ENCODE results near the gene QSOX2. TPM values are rescaled to one million over a fixed set of nuclear protein-coding genes. Genes with fewer than 3 reads are reported as not detected.

QSOX2 gene
- total RNA-seq, 2 donors from 2014 or later, result 7.2 to 13.5 TPM

GRCh38 chr9:136208675-136209074 is 36.9 kb downstream of the QSOX2 start:
- ATAC-seq (ENCODE audit: insufficient number of reproducible peaks, low FRiP score, low read depth) (no peak), DNase-seq (ENCODE audit: low spot score) (no peak)
- TF ChIP-seq, protein P1, sequence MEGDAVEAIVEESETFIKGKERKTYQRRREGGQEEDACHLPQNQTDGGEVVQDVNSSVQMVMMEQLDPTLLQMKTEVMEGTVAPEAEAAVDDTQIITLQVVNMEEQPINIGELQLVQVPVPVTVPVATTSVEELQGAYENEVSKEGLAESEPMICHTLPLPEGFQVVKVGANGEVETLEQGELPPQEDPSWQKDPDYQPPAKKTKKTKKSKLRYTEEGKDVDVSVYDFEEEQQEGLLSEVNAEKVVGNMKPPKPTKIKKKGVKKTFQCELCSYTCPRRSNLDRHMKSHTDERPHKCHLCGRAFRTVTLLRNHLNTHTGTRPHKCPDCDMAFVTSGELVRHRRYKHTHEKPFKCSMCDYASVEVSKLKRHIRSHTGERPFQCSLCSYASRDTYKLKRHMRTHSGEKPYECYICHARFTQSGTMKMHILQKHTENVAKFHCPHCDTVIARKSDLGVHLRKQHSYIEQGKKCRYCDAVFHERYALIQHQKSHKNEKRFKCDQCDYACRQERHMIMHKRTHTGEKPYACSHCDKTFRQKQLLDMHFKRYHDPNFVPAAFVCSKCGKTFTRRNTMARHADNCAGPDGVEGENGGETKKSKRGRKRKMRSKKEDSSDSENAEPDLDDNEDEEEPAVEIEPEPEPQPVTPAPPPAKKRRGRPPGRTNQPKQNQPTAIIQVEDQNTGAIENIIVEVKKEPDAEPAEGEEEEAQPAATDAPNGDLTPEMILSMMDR (IDR thresholded peaks at IDR 0.05), result no peak
- no peak overlapping the region for H3K27ac ChIP-seq
- peaks cover 9% of the 10 kb centered on the region for H3K36me3 ChIP-seq
- H3K9me3 ChIP-seq, result no peaks in the 10 kb centered on the region
- no peak overlapping the region for H3K4me3 ChIP-seq
- H3K27me3 ChIP-seq (replicated peaks; ENCODE audit: insufficient read depth), result peaks cover 11% of the 10 kb centered on the region
- H3K4me1 ChIP-seq (ENCODE audit: control insufficient read depth in 1 of 2, low read depth in 2 of 2), result no peaks in the 10 kb centered on the region

- peaks cover 4% of the 10 kb centered on the region for H3K36me3 ChIP-seq
- no peak overlapping the region for H3K27ac ChIP-seq
Observed at GRCh38 chr9:136207616-136208015, 38.0 kb downstream of the QSOX2 start.

GRCh38 chr9:136206602-136207275 is 38.9 kb downstream of the QSOX2 start:
- Histone ChIP-seq H3K9me3 (no peaks in the 10 kb centered on the region), H3K27me3 (replicated peaks; ENCODE audit: insufficient read depth) (peaks cover 20% of the 10 kb centered on the region), H3K27ac (no peak overlapping the region), H3K36me3 (peaks cover 2% of the 10 kb centered on the region), H3K4me3 (no peak overlapping the region), H3K4me1 (ENCODE audit: control insufficient read depth in 1 of 2, low read depth in 2 of 2) (no peaks in the 10 kb centered on the region)
- TF ChIP-seq, protein P1 (IDR thresholded peaks at IDR 0.05), result no peak
- no peak for ATAC-seq (ENCODE audit: insufficient number of reproducible peaks, low FRiP score, low read depth)
- no peak for DNase-seq (ENCODE audit: low spot score)

More at GRCh38 chr9:136207616-136208015, 38.0 kb downstream of the QSOX2 start:
- no peak overlapping the region for H3K4me3 ChIP-seq
- TF ChIP-seq, protein P1 (IDR thresholded peaks at IDR 0.05), result no peak
- H3K9me3 ChIP-seq, result no peaks in the 10 kb centered on the region
- no peaks in the 10 kb centered on the region for H3K4me1 ChIP-seq (ENCODE audit: control insufficient read depth in 1 of 2, low read depth in 2 of 2)
- DNase-seq (ENCODE audit: low spot score) (no peak), ATAC-seq (ENCODE audit: insufficient number of reproducible peaks, low FRiP score, low read depth) (no peak)
- H3K27me3 ChIP-seq (replicated peaks; ENCODE audit: insufficient read depth), result peaks cover 14% of the 10 kb centered on the region

DNA sequence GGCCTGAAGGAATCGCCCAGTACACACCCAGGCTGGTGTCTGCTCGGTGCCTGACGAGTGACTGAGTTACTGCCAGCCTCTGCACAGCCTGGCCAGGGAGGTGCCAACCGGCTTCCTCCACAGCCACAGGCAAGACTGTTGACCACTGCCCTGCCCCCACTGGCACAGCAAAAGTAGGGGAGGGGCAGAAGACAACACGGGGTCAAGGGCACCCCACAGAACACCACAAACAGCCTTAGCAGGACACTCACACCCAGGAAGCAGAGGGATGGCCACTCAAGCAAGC is 40.0 kb downstream of the QSOX2 start:
- Histone ChIP-seq H3K36me3 (no peaks in the 10 kb centered on the region), H3K4me1 (ENCODE audit: control insufficient read depth in 1 of 2, low read depth in 2 of 2) (no peaks in the 10 kb centered on the region), H3K27ac (no peak overlapping the region), H3K9me3 (no peaks in the 10 kb centered on the region), H3K27me3 (replicated peaks; ENCODE audit: insufficient read depth) (peaks cover 20% of the 10 kb centered on the region), H3K4me3 (no peak overlapping the region)
- TF ChIP-seq, protein P1 (IDR thresholded peaks at IDR 0.05), result no peak
- DNase-seq (ENCODE audit: low spot score) (no peak), ATAC-seq (ENCODE audit: insufficient number of reproducible peaks, low FRiP score, low read depth) (no peak)

- ATAC-seq (ENCODE audit: insufficient number of reproducible peaks, low FRiP score, low read depth), result no peak
- Histone ChIP-seq H3K9me3 (no peaks in the 10 kb centered on the region), H3K27me3 (replicated peaks; ENCODE audit: insufficient read depth) (peaks cover 20% of the 10 kb centered on the region)
Observed at GRCh38 chr9:136204838-136205706, 40.5 kb downstream of the QSOX2 start, which contains the start of gene LHX3. TSS of gene LHX3 (minus strand) at chr9:136205128. CDS start at chr9:136205012, 116 bp downstream.

More at GRCh38 chr9:136204838-136205706, 40.5 kb downstream of the QSOX2 start, which contains the start of gene LHX3:
- no peak for DNase-seq (ENCODE audit: low spot score)
- H3K36me3 ChIP-seq, result no peaks in the 10 kb centered on the region
- TF ChIP-seq, protein P1 (IDR thresholded peaks at IDR 0.05), result no peak
- H3K27ac ChIP-seq, result no peak within 1 kb of the TSS
- no peak within 1 kb of the TSS for H3K4me3 ChIP-seq
- no peaks in the 10 kb centered on the region for H3K4me1 ChIP-seq (ENCODE audit: control insufficient read depth in 1 of 2, low read depth in 2 of 2)
